SK-N-SH treated with all-trans-retinoic acid at 6 μM for 48 hours (cell line): ENCODE results near the gene MAST4.

Source experiments
- ATAC-seq: fragments of 200-7000 bp; cut with Tn5 transposase; 3 replicates; pipeline ENCODE4 v1.9.1; 2020; ENCODE audit warnings: mild to moderate bottlenecking, moderate library complexity
- ARNTL ChIP-seq: fragments of 450-650 bp; formaldehyde crosslinking; IDR thresholded peaks from 2 replicates; pipeline ENCODE4 v1.5.0; 2020; ENCODE audit warnings: low read depth, mild to moderate bottlenecking, moderate library complexity, borderline replicate concordance
- BACH2 ChIP-seq: fragments of 250-450 bp; sonication (Bioruptor Pico); IDR thresholded peaks from 2 replicates; pipeline ENCODE4 v1.9.0; 2021; ENCODE audit warnings: mild to moderate bottlenecking, borderline replicate concordance
- CSDC2 ChIP-seq: fragments of 250-450 bp; sonication (Bioruptor Pico); IDR thresholded peaks from 2 replicates; pipeline ENCODE4 v1.5.0; 2020; ENCODE audit warnings: mild to moderate bottlenecking, moderate library complexity
- ESRRG ChIP-seq: fragments of 250-450 bp; sonication (Bioruptor Pico); IDR thresholded peaks from 2 replicates; pipeline ENCODE4 v1.6.1; 2021; ENCODE audit warnings: mild to moderate bottlenecking
- ISL1 ChIP-seq: fragments of 250-450 bp; sonication (Bioruptor Pico); IDR thresholded peaks from 2 replicates; pipeline ENCODE4 v2.1.2; 2022; ENCODE audit warnings: mild to moderate bottlenecking, moderate library complexity
- OSR1 ChIP-seq: fragments of 250-450 bp; sonication (Bioruptor Pico); IDR thresholded peaks from 2 replicates; pipeline ENCODE4 v1.8.0; 2022; ENCODE audit warnings: moderate library complexity, mild to moderate bottlenecking, inconsistent platforms
- POU6F1 ChIP-seq: fragments of 250-450 bp; sonication (Bioruptor Pico); IDR thresholded peaks from 2 replicates; pipeline ENCODE4 v1.8.0; 2021; ENCODE audit warnings: low read depth, mild to moderate bottlenecking, moderate library complexity, borderline replicate concordance
- PPARA ChIP-seq: fragments of 250-450 bp; sonication (Bioruptor Pico); IDR thresholded peaks from 2 replicates; pipeline ENCODE4 v1.5.0; 2020; ENCODE audit warnings: mild to moderate bottlenecking, borderline replicate concordance
- RARB ChIP-seq: fragments of 250-450 bp; sonication (Bioruptor Pico); IDR thresholded peaks from 2 replicates; pipeline ENCODE4 v1.8.0; 2021; ENCODE audit warnings: mild to moderate bottlenecking, moderate library complexity
- SNAI2 ChIP-seq: fragments of 250-450 bp; sonication (Bioruptor Pico); IDR thresholded peaks from 2 replicates; pipeline ENCODE4 v1.5.0; 2020; ENCODE audit warnings: mild to moderate bottlenecking, moderate library complexity
- TCF4 ChIP-seq: fragments of 250-450 bp; sonication (Bioruptor Pico); IDR thresholded peaks from 2 replicates; pipeline ENCODE4 v1.8.0; 2021; ENCODE audit warnings: mild to moderate bottlenecking, moderate library complexity, borderline replicate concordance
- TOX ChIP-seq: fragments of 250-450 bp; sonication (Bioruptor Pico); IDR thresholded peaks from 2 replicates; pipeline ENCODE4 v1.8.0; 2021; ENCODE audit warnings: mild to moderate bottlenecking, moderate library complexity, borderline replicate concordance
- TSHZ2 ChIP-seq: fragments of 250-450 bp; sonication (Bioruptor Pico); IDR thresholded peaks from 2 replicates; pipeline ENCODE4 v1.5.0; 2020; ENCODE audit warnings: mild to moderate bottlenecking, moderate library complexity
- ZC3H10 ChIP-seq: fragments of 250-450 bp; sonication (Bioruptor Pico); IDR thresholded peaks from 2 replicates; pipeline ENCODE4 v1.5.1; 2021; ENCODE audit warnings: mild to moderate bottlenecking, moderate library complexity
- ZFP3 ChIP-seq: fragments of 250-450 bp; sonication (Bioruptor Pico); IDR thresholded peaks from 2 replicates; pipeline ENCODE4 v1.5.0; 2020; ENCODE audit warnings: mild to moderate bottlenecking, moderate library complexity
- ZFP30 ChIP-seq: fragments of 450-650 bp; formaldehyde crosslinking; IDR thresholded peaks from 2 replicates; pipeline ENCODE4 v1.5.0; 2022; ENCODE audit warnings: mild to moderate bottlenecking, moderate library complexity
- ZNF565 ChIP-seq: fragments of 450-650 bp; formaldehyde crosslinking; conservative IDR thresholded peaks from 2 replicates; pipeline ENCODE4 v1.5.0; 2020; ENCODE audit warnings: low read depth, mild to moderate bottlenecking, moderate library complexity
- ZNF70 ChIP-seq: fragments of 450-650 bp; formaldehyde crosslinking; IDR thresholded peaks from 2 replicates; pipeline ENCODE4 v1.5.0; 2020; ENCODE audit warnings: mild to moderate bottlenecking, moderate library complexity
- ZNF8 ChIP-seq: fragments of 450-650 bp; formaldehyde crosslinking; IDR thresholded peaks from 2 replicates; pipeline ENCODE4 v1.5.0; 2020; ENCODE audit warnings: mild to moderate bottlenecking, moderate library complexity
- TF ChIP-seq, protein P1 (sequence below): fragments of 250-450 bp; sonication (Bioruptor Pico); IDR thresholded peaks from 2 replicates; pipeline ENCODE4 v1.5.1; 2021; ENCODE audit warnings: mild to moderate bottlenecking, moderate library complexity
- TF ChIP-seq, protein P2 (sequence below): fragments of 250-450 bp; sonication (Bioruptor Pico); IDR thresholded peaks from 2 replicates; pipeline ENCODE4 v1.8.0; 2020; ENCODE audit warnings: mild to moderate bottlenecking, moderate library complexity, borderline replicate concordance
- TF ChIP-seq, protein P3 (sequence below): fragments of 250-450 bp; sonication (Bioruptor Pico); IDR thresholded peaks from 2 replicates; pipeline ENCODE4 v1.5.1; 2020; ENCODE audit warnings: low read depth, mild to moderate bottlenecking, moderate library complexity

MAST4 gene

GRCh38 chr5:66551338-66551737, 44.9 kb upstream of the MAST4 start:
- TF ChIP-seq ZC3H10 (CRISPR knock-in tag) (no peak), ZNF565 (CRISPR knock-in tag) (no peak), ZFP30 (no peak), ISL1 (CRISPR knock-in tag) (no peak), BACH2 (CRISPR knock-in tag) (no peak), OSR1 (CRISPR knock-in tag) (no peak), ZNF8 (CRISPR knock-in tag) (no peak), SNAI2 (no peak), POU6F1 (no peak), PPARA (no peak)
- TF ChIP-seq, protein P1, sequence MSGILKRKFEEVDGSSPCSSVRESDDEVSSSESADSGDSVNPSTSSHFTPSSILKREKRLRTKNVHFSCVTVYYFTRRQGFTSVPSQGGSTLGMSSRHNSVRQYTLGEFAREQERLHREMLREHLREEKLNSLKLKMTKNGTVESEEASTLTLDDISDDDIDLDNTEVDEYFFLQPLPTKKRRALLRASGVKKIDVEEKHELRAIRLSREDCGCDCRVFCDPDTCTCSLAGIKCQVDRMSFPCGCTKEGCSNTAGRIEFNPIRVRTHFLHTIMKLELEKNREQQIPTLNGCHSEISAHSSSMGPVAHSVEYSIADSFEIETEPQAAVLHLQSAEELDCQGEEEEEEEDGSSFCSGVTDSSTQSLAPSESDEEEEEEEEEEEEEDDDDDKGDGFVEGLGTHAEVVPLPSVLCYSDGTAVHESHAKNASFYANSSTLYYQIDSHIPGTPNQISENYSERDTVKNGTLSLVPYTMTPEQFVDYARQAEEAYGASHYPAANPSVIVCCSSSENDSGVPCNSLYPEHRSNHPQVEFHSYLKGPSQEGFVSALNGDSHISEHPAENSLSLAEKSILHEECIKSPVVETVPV (CRISPR knock-in tag) = no peak
- TF ChIP-seq, protein P2, sequence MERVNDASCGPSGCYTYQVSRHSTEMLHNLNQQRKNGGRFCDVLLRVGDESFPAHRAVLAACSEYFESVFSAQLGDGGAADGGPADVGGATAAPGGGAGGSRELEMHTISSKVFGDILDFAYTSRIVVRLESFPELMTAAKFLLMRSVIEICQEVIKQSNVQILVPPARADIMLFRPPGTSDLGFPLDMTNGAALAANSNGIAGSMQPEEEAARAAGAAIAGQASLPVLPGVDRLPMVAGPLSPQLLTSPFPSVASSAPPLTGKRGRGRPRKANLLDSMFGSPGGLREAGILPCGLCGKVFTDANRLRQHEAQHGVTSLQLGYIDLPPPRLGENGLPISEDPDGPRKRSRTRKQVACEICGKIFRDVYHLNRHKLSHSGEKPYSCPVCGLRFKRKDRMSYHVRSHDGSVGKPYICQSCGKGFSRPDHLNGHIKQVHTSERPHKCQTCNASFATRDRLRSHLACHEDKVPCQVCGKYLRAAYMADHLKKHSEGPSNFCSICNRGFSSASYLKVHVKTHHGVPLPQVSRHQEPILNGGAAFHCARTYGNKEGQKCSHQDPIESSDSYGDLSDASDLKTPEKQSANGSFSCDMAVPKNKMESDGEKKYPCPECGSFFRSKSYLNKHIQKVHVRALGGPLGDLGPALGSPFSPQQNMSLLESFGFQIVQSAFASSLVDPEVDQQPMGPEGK = no peak

DNA sequence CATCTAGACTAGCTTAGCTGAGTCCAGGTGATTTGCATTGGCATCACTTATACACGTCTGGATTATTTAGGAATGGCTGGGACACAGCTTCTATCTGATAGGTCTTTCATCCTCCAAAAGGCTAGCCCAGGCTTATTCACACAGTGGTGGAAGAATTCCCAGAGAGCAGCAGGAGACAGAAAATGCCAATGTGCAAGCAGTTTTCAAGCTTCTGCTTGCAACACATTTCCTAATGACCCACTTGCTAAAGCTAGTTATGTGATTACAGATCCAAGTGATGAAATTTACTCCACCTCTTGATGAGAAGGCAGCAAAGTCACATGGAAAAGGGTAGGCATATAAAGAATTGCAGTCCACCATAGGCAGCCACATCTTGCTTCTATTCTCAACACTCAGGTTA, 44.2 kb upstream of the MAST4 start:
- no peak for ATAC-seq
- TF ChIP-seq, protein P2 = no peak
- TF ChIP-seq PPARA (no peak), ESRRG (no peak), RARB (CRISPR knock-in tag) (no peak), SNAI2 (no peak), TOX (no peak), ARNTL (CRISPR knock-in tag) (no peak), ZNF70 (CRISPR knock-in tag) (no peak), ZFP30 (no peak), ZNF565 (CRISPR knock-in tag) (no peak), POU6F1 (no peak), ZFP3 (no peak), TCF4 (no peak)

More at GRCh38 chr5:66551338-66551737, 44.9 kb upstream of the MAST4 start:
- ATAC-seq = no peak

DNA sequence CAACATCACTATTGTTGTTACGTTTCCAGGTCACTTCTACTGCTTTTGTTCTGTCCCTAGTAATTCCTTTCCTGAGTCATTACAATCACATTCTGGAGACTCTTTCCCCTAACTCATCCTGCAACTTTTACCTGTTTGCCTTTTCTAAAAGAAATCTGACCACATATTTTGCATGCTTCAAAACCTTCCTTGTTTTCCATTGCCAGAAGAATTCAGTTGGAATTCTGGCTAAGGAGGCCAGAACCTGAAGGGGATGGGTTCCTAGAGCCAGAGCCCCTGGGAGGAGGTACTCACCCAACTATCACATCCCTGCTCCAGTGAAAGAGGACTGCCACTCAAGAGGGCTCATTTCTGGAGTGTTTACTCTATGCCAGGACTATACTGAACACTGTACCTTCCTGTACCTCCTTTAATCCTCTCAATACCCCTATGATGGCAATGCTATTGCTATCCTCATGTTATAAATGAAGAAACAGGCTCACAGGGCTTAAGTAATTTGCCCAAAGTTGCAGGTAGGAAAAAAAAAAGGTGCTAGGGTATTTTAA, 42.8 kb upstream of the MAST4 start:
- TF ChIP-seq SNAI2 (no peak), CSDC2 (CRISPR knock-in tag) (no peak), ZNF565 (CRISPR knock-in tag) (no peak), ARNTL (CRISPR knock-in tag) (no peak), BACH2 (CRISPR knock-in tag) (no peak), ZNF8 (CRISPR knock-in tag) (no peak), ESRRG (no peak), TSHZ2 (CRISPR knock-in tag) (no peak), TOX (no peak), TCF4 (no peak), ZNF70 (CRISPR knock-in tag) (no peak), RARB (CRISPR knock-in tag) (no peak), ZFP3 (no peak), ISL1 (CRISPR knock-in tag) (no peak), PPARA (no peak), POU6F1 (no peak)
- TF ChIP-seq, protein P3, sequence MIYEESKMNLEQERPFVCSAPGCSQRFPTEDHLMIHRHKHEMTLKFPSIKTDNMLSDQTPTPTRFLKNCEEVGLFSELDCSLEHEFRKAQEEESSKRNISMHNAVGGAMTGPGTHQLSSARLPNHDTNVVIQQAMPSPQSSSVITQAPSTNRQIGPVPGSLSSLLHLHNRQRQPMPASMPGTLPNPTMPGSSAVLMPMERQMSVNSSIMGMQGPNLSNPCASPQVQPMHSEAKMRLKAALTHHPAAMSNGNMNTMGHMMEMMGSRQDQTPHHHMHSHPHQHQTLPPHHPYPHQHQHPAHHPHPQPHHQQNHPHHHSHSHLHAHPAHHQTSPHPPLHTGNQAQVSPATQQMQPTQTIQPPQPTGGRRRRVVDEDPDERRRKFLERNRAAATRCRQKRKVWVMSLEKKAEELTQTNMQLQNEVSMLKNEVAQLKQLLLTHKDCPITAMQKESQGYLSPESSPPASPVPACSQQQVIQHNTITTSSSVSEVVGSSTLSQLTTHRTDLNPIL (CRISPR knock-in tag) = no peak
- no peak for ATAC-seq
